Heart right ventricle (tissue), 16 donors: ENCODE results near the gene AMFR. TPM values are rescaled to one million over a fixed set of nuclear protein-coding genes. Genes with fewer than 3 reads are reported as not detected.
"Not testable (repeated sequence)": the region's sequence is repeated elsewhere in the genome, so short reads cannot be mapped to it uniquely, and the experiment has no call there.

ENCODE experiments used
- ATAC-seq, 8 donors: fragments of 200-7000 bp; cut with Tn5 transposase; one replicate each; pipeline ENCODE4 v1.9.1; 2020; ENCODE audit warnings: mild to moderate bottlenecking in 8 of 8, moderate library complexity in 8 of 8, moderate number of reproducible peaks in 1 of 8
- DNase-seq, 2 donors: peaks; one replicate each; pipeline ENCODE4 v3.0.0-alpha.2; 2020
- H3K27ac ChIP-seq, 10 donors: fragments of 200-600 bp; sonication (generic) in 2 of 10; one replicate each; pipeline versions ENCODE4 v1.5.0 to v1.8.0; 2020 to 2022; ENCODE audit warnings: mild to moderate bottlenecking in 3 of 10
- H3K27me3 ChIP-seq, 7 donors: fragments of 200-600 bp; one replicate each; pipeline ENCODE4 v1.8.0; 2021 to 2022; ENCODE audit warnings: mild to moderate bottlenecking in 2 of 7
- H3K36me3 ChIP-seq, 9 donors: fragments of 200-600 bp; sonication (generic) in 1 of 9; one replicate each; pipeline versions ENCODE4 v1.5.0 to v1.8.0; 2020 to 2022; ENCODE audit warnings: mild to moderate bottlenecking in 2 of 9
- H3K4me1 ChIP-seq, 9 donors: fragments of 200-600 bp; sonication (generic) in 1 of 9; one replicate each; pipeline versions ENCODE4 v1.5.0 to v1.8.0; 2020 to 2022; ENCODE audit warnings: mild to moderate bottlenecking in 4 of 9
- H3K4me3 ChIP-seq, 10 donors: fragments of 200-600 bp; sonication (generic) in 2 of 10; one replicate each; pipeline versions ENCODE4 v1.5.0 to v1.8.0; 2020 to 2022; ENCODE audit warnings: mild to moderate bottlenecking in 7 of 10, moderate library complexity in 2 of 10
- H3K9me3 ChIP-seq, 11 donors: fragments of 200-600 bp in 10 of 11; sonication (generic) in 2 of 11; one replicate each; pipeline versions ENCODE4 v1.5.0 to v1.8.0; 2013 to 2022; ENCODE audit warnings: mild to moderate bottlenecking in 2 of 11, control low read depth in 1 of 11, moderate library complexity in 1 of 11
- CTCF ChIP-seq, 9 donors: fragments of 200-600 bp; sonication (generic) in 2 of 9; IDR thresholded peaks; one replicate each; pipeline versions ENCODE4 v1.5.0 to v1.8.0; 2021 to 2022; ENCODE audit warnings: antibody characterized with exemption in 9 of 9, mild to moderate bottlenecking in 5 of 9, moderate library complexity in 1 of 9
- whole genome bisulfite sequencing, 2 donors: extraction: QIAGEN DNeasy Blood & Tissue Kit; methylation state at CpG; one replicate each; pipeline ENCODE4 v1.1.7; 2013; ENCODE audit warnings: inconsistent platforms in 1 of 2; 5-methylcytosine and 5-hydroxymethylcytosine counted together
- intact Hi-C, 10 donors: fragments of 100-400 bp; cut with DNase I; formaldehyde crosslinking; loops; one replicate each; pipeline versions ENCODE4 v1.11.1 to v1.14.2; 2022
- polyA plus RNA-seq, 2 donors: library from polyadenylated mRNA; stranded (reverse); fragments of 200-250 nt; gene quantifications; one replicate each; pipeline ENCODE4 v1.2.3, GENCODE V29; 2013
- total RNA-seq, 10 donors: library from RNA; stranded (reverse); fragmentation: NEBNext Ultra II Directional in 3 of 10; extraction: Animal tissue kit (Norgen Biotek cat#: 25700) in 3 of 10; gene quantifications; one replicate each; pipeline versions ENCODE4 v1.2.1 to v1.2.4, GENCODE V29; 2021 to 2023
- donor health status: Arrhythmogenic right ventricular cardiomyopathy.
- donor health status: ischemic (EF 13 %, LVEDD 7.1; RV severe dilation, severe dysfunction).
- donor health status: healthy with polysubstance abuse.
- donor health status: DM: no; HTN: yes; CAD: no.
- donor health status: DM: no; HTN: no; CAD: no.
- donor health status: ischemic (EF 25% LVEDD 6.9; RV normal size, moderate dysfunction).
- donor health status: ischemic (EF 25% LVEDD 5.7; RV mildly dilated, moderate dysfunction).
- donor health status: healthy.
- donor health status: DM: yes; HTN: yes; CAD: no.
- donor health status: Ischemic cardiomyopathy.
- donor health status: ischemic (EF 35%, LVEDD 5.7; RV mildly dilated, moderate dysfunction).
- donor health status: nonischemic (EF 11% LVEDD 7.7; RV severe dilation, severe dysfunction).
- donor health status: DM: yes; HTN: yes; CAD: no.
- donor health status: PGD.
- donor health status: ischemic (EF 29% LVEDD 5.4; RV normal size, mild dysfunction).
- donor health status: nonischemic (EF 23%, LVEDD 6.1; RV moderate dilation, normal function).

Gene AMFR
- total and polyA plus RNA-seq, 12 donors = 18.1 to 87.9 (median 65.9) TPM

GRCh38 chr16:56382901-56383355 lies 42.4 kb downstream of the AMFR start:
- WGBS, 2 donors = 69 to 70% methylated on average over 5 of the region's 5 CpGs
- TF ChIP-seq CTCF (IDR thresholded peaks at IDR 0.05) = no peak
- ATAC-seq = peak in 3 of 8 donors; percentile 13 to 28 (median 27)
- Histone ChIP-seq H3K36me3 (peaks cover 0 to 100% (median 41%) of the 10 kb centered on the region in 9 donors), H3K4me1 (no peaks in the 10 kb centered on the region), H3K4me3 (no peak overlapping the region), H3K27ac (no peak overlapping the region), H3K9me3 (peaks cover 0 to 34% (median 15%) of the 10 kb centered on the region in 11 donors), H3K27me3 (no peaks in the 10 kb centered on the region)
- no peak for DNase-seq
- intact Hi-C loops = no loop called here

GRCh38 chr16:56382459-56382858 lies 42.9 kb downstream of the AMFR start:
- TF ChIP-seq CTCF (IDR thresholded peaks at IDR 0.05) = no peak
- DNase-seq (no peak), ATAC-seq (no peak)
- Histone ChIP-seq H3K4me1 (no peaks in the 10 kb centered on the region), H3K9me3 (peaks cover 0 to 39% (median 15%) of the 10 kb centered on the region in 11 donors), H3K27me3 (no peaks in the 10 kb centered on the region), H3K36me3 (peaks cover 0 to 100% (median 41%) of the 10 kb centered on the region in 9 donors), H3K4me3 (no peak overlapping the region), H3K27ac (no peak overlapping the region)
- WGBS, 2 donors = 96 to 97% methylated on average over 4 of the region's 4 CpGs
- intact Hi-C loops = no loop called here

- H3K4me3 ChIP-seq, H3K4me1 ChIP-seq, intact Hi-C loops, ATAC-seq, H3K27me3 ChIP-seq, DNase-seq, H3K27ac ChIP-seq: not testable (repeated sequence)
- Histone ChIP-seq H3K36me3 (peaks cover 0 to 99% (median 35%) of the 10 kb centered on the region in 9 donors), H3K9me3 (peaks cover 0 to 42% (median 15%) of the 10 kb centered on the region in 11 donors)
- WGBS, 2 donors = 93% methylated on average over 3 of the region's 3 CpGs
Measured at GRCh38 chr16:56380778-56381485, 44.4 kb downstream of the AMFR start.

- H3K27me3 ChIP-seq, ATAC-seq, H3K4me1 ChIP-seq, H3K27ac ChIP-seq, DNase-seq, H3K4me3 ChIP-seq, intact Hi-C loops: not testable (repeated sequence)
- 89 to 99% methylated on average over 6 of the region's 6 CpGs for WGBS, 2 donors
- peaks cover 0 to 99% (median 27%) of the 10 kb centered on the region in 9 donors for H3K36me3 ChIP-seq
- H3K9me3 ChIP-seq = peaks cover 0 to 42% (median 15%) of the 10 kb centered on the region in 11 donors
Measured at GRCh38 chr16:56379044-56379443, 46.3 kb downstream of the AMFR start.

- H3K4me1 ChIP-seq = peaks cover 0 to 12% (median 9%) of the 10 kb centered on the region in 9 donors
- ATAC-seq, intact Hi-C loops, H3K27me3 ChIP-seq, DNase-seq, H3K4me3 ChIP-seq, H3K27ac ChIP-seq: not testable (repeated sequence)
- H3K9me3 ChIP-seq = peaks cover 0 to 26% (median 7%) of the 10 kb centered on the region in 11 donors
- H3K36me3 ChIP-seq = peaks cover 0 to 75% (median 11%) of the 10 kb centered on the region in 9 donors
- 95 to 96% methylated on average over 6 of the region's 6 CpGs for WGBS, 2 donors
Measured at GRCh38 chr16:56375792-56376191, 49.6 kb downstream of the AMFR start.

GRCh38 chr16:56373003-56373402 lies 52.3 kb downstream of the AMFR start:
- intact Hi-C loops = no loop called here
- Histone ChIP-seq H3K27me3 (no peaks in the 10 kb centered on the region), H3K9me3 (peaks cover 0 to 9% (median 0%) of the 10 kb centered on the region in 11 donors), H3K36me3 (peaks cover 0 to 67% (median 11%) of the 10 kb centered on the region in 9 donors), H3K4me3 (no peak overlapping the region), H3K27ac (no peak overlapping the region), H3K4me1 (peaks cover 0 to 23% (median 18%) of the 10 kb centered on the region in 9 donors)
- DNase-seq = no peak
- peak in 1 of 8 donors; percentile 36 for ATAC-seq
- TF ChIP-seq CTCF (IDR thresholded peaks at IDR 0.05) = no peak
- 82 to 84% methylated on average over 4 of the region's 4 CpGs for WGBS, 2 donors
